Subcutaneous abdominal adipose tissue (tissue), 5 donors: ENCODE measurements around the gene UACA.
"Not testable (repeated sequence)": the region's sequence is repeated elsewhere in the genome, so short reads cannot be mapped to it uniquely, and the experiment has no call there.

Experiments used
- H3K27ac ChIP-seq: one replicate; pipeline ENCODE4 v1.7.0; 2013; ENCODE audit warnings: low read depth, mild to moderate bottlenecking, inconsistent platforms, low read length, moderate library complexity
- H3K27me3 ChIP-seq, 5 donors: one replicate each; pipeline ENCODE4 v1.7.0; 2013; ENCODE audit warnings: low read length in 5 of 5, inconsistent platforms in 1 of 5; ENCODE audit not compliant: control insufficient read depth in 5 of 5, insufficient read depth in 4 of 5
- H3K36me3 ChIP-seq, 5 donors: one replicate each; pipeline ENCODE4 v1.7.0; 2013; ENCODE audit warnings: low read length in 5 of 5; ENCODE audit not compliant: control insufficient read depth in 5 of 5, insufficient read depth in 5 of 5
- H3K4me1 ChIP-seq, 5 donors: one replicate each; pipeline ENCODE4 v1.7.0; 2013; ENCODE audit warnings: low read length in 5 of 5, mild to moderate bottlenecking in 3 of 5, moderate library complexity in 1 of 5; ENCODE audit not compliant: control insufficient read depth in 5 of 5, insufficient read depth in 5 of 5
- H3K4me3 ChIP-seq, 5 donors: one replicate each; pipeline ENCODE4 v1.7.0; 2013; ENCODE audit warnings: low read length in 5 of 5, low read depth in 1 of 5
- H3K9ac ChIP-seq, 5 donors: one replicate each; pipeline ENCODE4 v1.7.0; 2013; ENCODE audit warnings: low read length in 5 of 5, mild to moderate bottlenecking in 4 of 5, moderate library complexity in 3 of 5
- H3K9me3 ChIP-seq, 5 donors: one replicate each; pipeline ENCODE4 v1.7.0; 2013; ENCODE audit warnings: low read length in 5 of 5; ENCODE audit not compliant: control insufficient read depth in 5 of 5
- donor health status: healthy.
- donor health status: healthy.
- donor health status: healthy.
- donor health status: healthy.
- donor health status: healthy.

The UACA gene

DNA sequence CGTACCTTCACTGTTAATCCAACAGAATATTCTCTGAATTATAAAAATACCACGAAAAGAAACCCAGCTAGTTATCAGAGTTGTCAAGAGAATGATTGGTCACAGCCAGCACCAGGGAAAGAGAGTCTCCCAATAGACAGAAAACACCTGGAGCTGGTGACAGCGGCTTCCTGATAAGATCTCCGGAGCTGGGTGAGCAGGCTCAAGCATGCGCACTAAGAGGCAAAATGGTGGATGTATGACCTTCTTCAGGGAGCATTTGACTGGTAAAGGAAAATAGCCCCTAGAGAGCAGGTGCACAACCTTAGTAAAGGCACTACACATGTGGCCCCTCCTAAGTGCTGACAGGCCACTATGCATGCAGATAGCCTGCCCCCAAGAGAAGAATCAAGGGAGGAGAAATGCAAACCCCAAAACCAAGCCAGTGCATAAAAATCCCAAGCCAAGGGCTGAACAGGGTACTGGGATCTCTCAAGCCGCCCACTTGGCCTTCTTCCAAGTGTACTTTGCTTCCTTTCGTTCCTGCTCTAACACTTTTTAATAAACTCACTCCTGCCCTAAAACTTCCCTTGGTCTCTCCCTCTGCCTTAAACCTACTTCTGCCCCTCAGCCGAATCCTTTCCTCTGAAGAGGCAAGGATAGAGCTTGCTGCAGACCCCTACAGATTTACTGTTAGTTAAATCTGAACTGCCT lies 93.2 kb downstream of the UACA start:
- Histone ChIP-seq H3K9me3 (no peaks in the 10 kb centered on the region), H3K9ac (no peak overlapping the region), H3K4me1 (peaks cover 0 to 19% (median 12%) of the 10 kb centered on the region in 5 donors), H3K27ac (no peak overlapping the region), H3K36me3 (peaks cover 21 to 46% (median 30%) of the 10 kb centered on the region in 5 donors), H3K27me3 (no peaks in the 10 kb centered on the region), H3K4me3 (no peak overlapping the region)

DNA sequence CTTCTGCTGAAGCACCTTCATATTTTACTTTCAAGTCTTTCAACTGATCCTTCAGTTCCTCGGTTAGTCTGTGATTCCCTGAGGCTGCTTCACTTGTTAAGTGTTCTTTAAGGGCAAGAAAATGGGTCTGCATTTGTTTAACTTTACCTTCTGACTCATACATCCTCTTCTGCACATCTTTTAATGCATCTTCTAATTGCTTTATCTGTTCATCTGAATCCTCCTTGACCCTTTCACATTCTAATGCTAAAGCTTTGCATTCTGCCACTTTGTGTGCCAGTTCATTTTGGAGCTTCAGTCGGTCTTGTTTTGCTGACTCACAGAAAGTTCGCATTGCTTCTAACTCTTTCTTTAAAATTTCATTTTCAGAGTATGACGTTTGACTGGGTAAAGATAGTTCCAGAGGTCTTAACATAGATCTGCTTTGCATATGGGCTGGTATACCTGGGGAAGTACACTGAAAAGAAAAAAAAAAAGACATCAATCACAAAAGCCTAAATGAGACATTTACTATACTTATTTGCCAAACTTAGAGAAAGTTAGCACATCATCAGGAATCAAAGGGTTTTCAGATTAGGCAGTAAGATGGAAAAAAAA lies 94.3 kb downstream of the UACA start:
- Histone ChIP-seq H3K4me3 (no peak overlapping the region), H3K9ac (no peak overlapping the region), H3K36me3 (peaks cover 19 to 49% (median 32%) of the 10 kb centered on the region in 5 donors), H3K27me3 (no peaks in the 10 kb centered on the region), H3K9me3 (no peaks in the 10 kb centered on the region), H3K4me1 (peaks cover 0 to 19% (median 12%) of the 10 kb centered on the region in 5 donors), H3K27ac (no peak overlapping the region)

DNA sequence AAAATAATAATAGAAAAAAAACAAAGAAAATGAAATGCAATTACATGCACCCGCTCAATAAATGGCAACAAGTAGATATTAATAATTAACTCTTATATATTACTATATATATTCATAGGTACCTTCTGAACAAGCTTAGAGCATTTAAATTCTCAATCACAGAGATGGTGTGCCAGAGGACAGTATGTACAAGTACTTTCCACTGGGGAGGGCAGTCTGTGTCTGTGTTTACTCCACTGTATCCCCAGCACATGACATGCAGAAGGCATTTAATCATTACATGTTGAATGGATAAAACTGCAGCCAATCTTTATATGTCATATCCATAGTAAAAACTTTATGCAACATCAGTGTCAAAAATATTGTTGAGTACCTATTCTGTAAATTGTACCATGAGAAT lies 97.8 kb downstream of the UACA start:
- Histone ChIP-seq H3K9me3 (no peaks in the 10 kb centered on the region), H3K9ac (no peak overlapping the region), H3K4me1 (peaks cover 0 to 16% (median 8%) of the 10 kb centered on the region in 5 donors), H3K27me3 (no peaks in the 10 kb centered on the region), H3K4me3 (no peak overlapping the region), H3K36me3 (peaks cover 17 to 53% (median 31%) of the 10 kb centered on the region in 5 donors), H3K27ac (no peak overlapping the region)

DNA sequence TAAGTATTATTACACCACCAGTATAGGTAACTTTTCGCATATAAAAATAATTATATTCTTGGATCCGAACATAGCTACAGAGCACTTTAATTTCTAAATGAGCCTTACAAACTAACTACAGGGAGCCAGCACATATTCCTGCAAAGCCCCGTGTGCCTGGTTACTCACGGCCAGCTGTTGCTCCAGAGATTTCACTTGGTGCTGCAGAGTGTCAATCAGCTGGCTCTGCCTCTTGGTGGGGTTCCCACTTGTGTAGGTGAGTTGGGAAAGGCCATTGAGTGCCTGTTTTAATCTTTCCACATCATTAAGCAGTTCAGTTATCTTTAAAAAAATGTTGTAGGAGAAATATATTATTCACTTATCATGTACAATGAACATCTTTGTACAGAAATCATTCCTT lies 98.9 kb downstream of the UACA start:
- Histone ChIP-seq H3K9ac (no peak overlapping the region), H3K9me3 (no peaks in the 10 kb centered on the region), H3K27ac (no peak overlapping the region), H3K36me3 (peaks cover 18 to 55% (median 39%) of the 10 kb centered on the region in 5 donors), H3K4me3 (no peak overlapping the region), H3K27me3 (no peaks in the 10 kb centered on the region), H3K4me1 (peaks cover 0 to 16% (median 8%) of the 10 kb centered on the region in 5 donors)

DNA sequence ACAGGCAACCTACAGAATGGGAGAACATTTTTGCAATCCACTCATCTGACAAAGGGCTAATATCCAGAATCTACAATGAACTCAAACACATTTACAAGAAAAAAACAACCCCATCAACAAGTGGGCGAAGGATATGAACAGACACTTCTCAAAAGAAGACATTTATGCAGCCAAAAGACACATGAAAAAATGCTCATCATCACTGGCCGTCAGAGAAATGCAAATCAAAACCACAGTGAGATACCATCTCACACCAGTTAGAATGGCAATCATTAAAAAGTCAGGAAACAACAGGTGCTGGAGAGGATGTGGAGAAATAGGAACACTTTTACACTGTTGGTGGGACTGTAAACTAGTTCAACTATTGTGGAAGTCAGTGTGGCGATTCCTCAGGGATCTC lies 100.3 kb downstream of the UACA start:
- peaks cover 10 to 45% (median 27%) of the 10 kb centered on the region in 5 donors for H3K36me3 ChIP-seq
- H3K27ac ChIP-seq, H3K4me3 ChIP-seq, H3K9me3 ChIP-seq, H3K27me3 ChIP-seq, H3K9ac ChIP-seq: not testable (repeated sequence)
- peaks cover 0 to 16% (median 8%) of the 10 kb centered on the region in 5 donors for H3K4me1 ChIP-seq

DNA sequence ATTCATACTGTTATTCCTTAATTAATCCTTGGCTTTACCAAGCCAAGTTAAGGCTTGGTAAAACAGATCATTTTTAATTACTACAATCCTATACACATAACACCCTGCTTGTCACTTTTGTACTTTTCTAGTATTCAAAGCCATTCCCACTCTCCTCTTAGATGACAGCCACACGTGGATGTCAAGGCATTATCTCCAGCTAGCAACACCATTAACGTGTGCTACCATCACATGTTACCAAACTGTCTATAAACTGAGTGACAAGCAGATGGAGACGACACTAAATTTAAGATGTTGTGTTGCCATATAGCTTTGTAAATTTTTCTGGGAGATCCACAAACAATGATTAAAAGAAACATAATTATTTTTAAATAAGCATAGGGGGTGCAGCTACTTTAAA lies 103.7 kb downstream of the UACA start:
- H3K9me3 ChIP-seq: no peaks in the 10 kb centered on the region

DNA sequence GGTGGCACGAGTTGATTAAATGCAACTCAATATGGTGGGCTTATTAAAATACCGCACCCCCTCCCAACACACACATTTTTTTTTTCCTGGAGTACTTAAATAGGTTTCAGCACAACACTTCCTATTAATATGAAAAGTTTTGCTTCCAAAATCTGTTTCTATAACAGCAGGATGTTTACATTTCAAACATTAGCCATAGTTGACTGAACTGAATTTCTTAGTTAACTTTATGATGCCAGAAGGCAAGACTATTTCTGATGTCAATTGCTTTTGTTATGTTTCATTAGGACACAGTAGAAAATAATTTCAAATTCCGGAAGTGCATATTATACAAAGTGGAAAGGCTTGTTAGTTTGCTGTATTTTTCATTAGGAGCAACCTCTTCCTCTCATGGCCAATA lies 104.7 kb downstream of the UACA start:
- Histone ChIP-seq H3K9me3 (no peaks in the 10 kb centered on the region), H3K4me1 (no peaks in the 10 kb centered on the region), H3K27me3 (no peaks in the 10 kb centered on the region), H3K27ac (no peak overlapping the region), H3K4me3 (no peak overlapping the region), H3K36me3 (peaks cover 22 to 56% (median 37%) of the 10 kb centered on the region in 5 donors), H3K9ac (no peak overlapping the region)

More for the DNA sequence above, 103.7 kb downstream of the UACA start:
- H3K4me1 ChIP-seq: no peaks in the 10 kb centered on the region
- peaks cover 21 to 58% (median 37%) of the 10 kb centered on the region in 5 donors for H3K36me3 ChIP-seq
- no peak overlapping the region for H3K9ac ChIP-seq
- no peak overlapping the region for H3K27ac ChIP-seq
- no peaks in the 10 kb centered on the region for H3K27me3 ChIP-seq
- no peak overlapping the region for H3K4me3 ChIP-seq

DNA sequence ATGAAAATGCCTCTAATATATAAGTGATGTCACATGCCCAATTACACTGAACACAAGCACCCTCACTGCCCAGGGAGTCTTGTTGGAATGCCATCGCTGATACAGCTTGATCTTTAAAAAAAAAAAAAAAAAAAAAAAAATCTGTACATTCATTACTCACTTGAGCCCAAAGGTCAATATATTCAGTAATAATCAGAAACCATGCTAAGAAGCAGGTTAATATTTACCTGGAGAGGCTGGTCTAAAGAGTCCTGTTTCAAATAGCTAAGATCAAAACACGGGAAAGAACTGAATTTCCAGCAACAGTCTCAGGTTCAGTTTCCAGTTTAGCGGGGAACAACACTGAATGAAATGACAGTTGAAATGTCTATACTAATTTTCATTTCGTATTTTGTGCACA lies 109.9 kb downstream of the UACA start:
- H3K9ac ChIP-seq: no peak overlapping the region
- no peaks in the 10 kb centered on the region for H3K9me3 ChIP-seq
- H3K27ac ChIP-seq: no peak overlapping the region
- no peaks in the 10 kb centered on the region for H3K27me3 ChIP-seq
- peaks cover 16 to 41% (median 26%) of the 10 kb centered on the region in 5 donors for H3K36me3 ChIP-seq
- H3K4me3 ChIP-seq: no peak overlapping the region
- peaks cover 0 to 8% (median 0%) of the 10 kb centered on the region in 5 donors for H3K4me1 ChIP-seq

DNA sequence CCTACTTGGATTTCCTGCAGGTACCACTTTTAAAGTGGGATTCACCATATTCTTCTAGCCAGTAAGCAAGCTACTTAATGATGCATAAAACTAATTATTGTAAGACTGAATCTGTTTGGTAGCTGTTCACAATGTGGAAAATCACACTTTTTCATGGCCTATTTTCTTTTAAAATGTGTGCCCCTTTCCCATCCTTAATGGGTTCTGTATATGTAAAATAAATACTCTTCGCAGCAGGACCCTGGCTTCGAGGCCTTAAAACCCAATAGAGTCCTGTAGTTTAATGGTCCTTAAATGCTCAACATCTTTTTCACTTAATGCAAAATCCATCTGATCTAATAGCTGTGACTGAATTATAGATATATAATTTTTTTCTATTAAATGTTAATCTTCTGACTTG lies 111.0 kb downstream of the UACA start:
- Histone ChIP-seq H3K27ac (no peak overlapping the region), H3K4me3 (no peak overlapping the region), H3K27me3 (no peaks in the 10 kb centered on the region), H3K4me1 (peaks cover 0 to 8% (median 0%) of the 10 kb centered on the region in 5 donors), H3K36me3 (peaks cover 14 to 34% (median 23%) of the 10 kb centered on the region in 5 donors), H3K9me3 (no peaks in the 10 kb centered on the region), H3K9ac (no peak overlapping the region)

DNA sequence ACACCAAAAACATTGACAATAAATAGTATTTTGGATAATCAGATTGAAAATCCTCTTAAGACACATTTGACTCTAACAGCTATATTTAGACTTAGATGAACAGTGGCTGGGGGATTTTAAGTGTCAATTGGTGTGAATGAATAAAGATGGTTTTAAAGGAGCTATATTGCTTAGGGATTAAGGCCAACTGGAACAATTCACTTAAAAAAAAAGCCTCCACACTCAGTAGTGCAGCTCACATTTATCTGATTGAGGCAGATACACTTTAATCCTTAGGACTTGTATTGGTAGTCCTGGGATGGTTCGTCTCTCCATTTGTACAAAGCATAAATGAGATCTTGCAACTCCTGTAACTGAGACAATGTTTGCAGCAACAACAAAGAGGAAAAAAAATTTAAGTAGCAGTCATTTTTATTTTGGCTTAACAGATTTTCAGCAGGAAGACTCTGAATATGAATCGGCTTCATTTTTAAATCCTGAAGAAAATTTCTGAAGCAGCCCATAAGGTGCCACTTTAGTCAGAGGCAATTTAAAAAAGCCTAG lies 112.0 kb downstream of the UACA start:
- Histone ChIP-seq H3K36me3 (peaks cover 9 to 25% (median 15%) of the 10 kb centered on the region in 5 donors), H3K27me3 (no peaks in the 10 kb centered on the region), H3K4me3 (no peak overlapping the region), H3K9ac (no peak overlapping the region), H3K27ac (no peak overlapping the region), H3K4me1 (peaks cover 0 to 16% (median 5%) of the 10 kb centered on the region in 5 donors), H3K9me3 (no peaks in the 10 kb centered on the region)
